DND-41 (cell line): ENCODE data around the gene TKT.

ENCODE experiments used
- ATAC-seq: fragments of 200-7000 bp; cut with Tn5 transposase; 3 replicates; pipeline ENCODE4 v1.9.1; 2021; ENCODE audit warnings: low read depth; ENCODE audit not compliant: insufficient read depth
- DNase-seq: peaks from one replicate; pipeline ENCODE4 v3.0.0-alpha.2; 2020
- H2AFZ ChIP-seq: 2 replicates; pipeline ENCODE4 v1.6.0; 2012; ENCODE audit warnings: low read depth, low read length
- H3K27ac ChIP-seq: 2 replicates; pipeline ENCODE4 v1.5.1; 2012; ENCODE audit warnings: low read length, inconsistent platforms
- H3K27me3 ChIP-seq: fragments of 200-600 bp; sonication (generic); 2 replicates; pipeline ENCODE4 v1.6.0; 2012; ENCODE audit warnings: low read length, mild to moderate bottlenecking, inconsistent platforms; ENCODE audit not compliant: insufficient read depth, poor library complexity
- H3K36me3 ChIP-seq: 2 replicates; pipeline ENCODE4 v1.5.1; 2012; ENCODE audit warnings: low read length, inconsistent platforms; ENCODE audit not compliant: insufficient read depth
- H3K4me1 ChIP-seq: 2 replicates; pipeline ENCODE4 v1.5.1; 2012; ENCODE audit warnings: mild to moderate bottlenecking, low read length; ENCODE audit not compliant: insufficient read depth
- H3K4me2 ChIP-seq: 2 replicates; pipeline ENCODE4 v1.6.0; 2012; ENCODE audit warnings: mild to moderate bottlenecking, moderate library complexity, low read length, inconsistent platforms; ENCODE audit not compliant: insufficient read depth
- H3K4me3 ChIP-seq, 2 experiments: fragments of 200-600 bp in 1 of 2; shearing (Covaris generic) in 1 of 2; 2 replicates each; pipeline ENCODE4 v1.5.1; 2012 to 2016; ENCODE audit warnings: inconsistent platforms in 2 of 2, low read length in 2 of 2, mild to moderate bottlenecking in 2 of 2, low read depth in 1 of 2, moderate library complexity in 1 of 2
- H3K79me2 ChIP-seq: 2 replicates; pipeline ENCODE4 v1.6.0; 2012; ENCODE audit warnings: low read length, inconsistent platforms; ENCODE audit not compliant: insufficient read depth
- H3K9ac ChIP-seq: 2 replicates; pipeline ENCODE4 v1.6.0; 2012; ENCODE audit warnings: low read depth, mild to moderate bottlenecking, inconsistent platforms, low read length, moderate library complexity
- H3K9me3 ChIP-seq: 2 replicates; pipeline ENCODE4 v1.5.1; 2012; ENCODE audit warnings: low read length, moderate library complexity, mild to moderate bottlenecking, inconsistent platforms; ENCODE audit not compliant: insufficient read depth, severe bottlenecking
- H4K20me1 ChIP-seq: 2 replicates; pipeline ENCODE4 v1.6.0; 2012; ENCODE audit warnings: low read length; ENCODE audit not compliant: insufficient read depth
- CTCF ChIP-seq: IDR thresholded peaks from 2 replicates; pipeline ENCODE4 v1.5.1; 2012; ENCODE audit warnings: borderline replicate concordance, low read length, moderate library complexity, mild to moderate bottlenecking; ENCODE audit not compliant: poor library complexity, severe bottlenecking; ENCODE audit errors: extremely low read depth
- EZH2 ChIP-seq: IDR thresholded peaks from 3 replicates; pipeline ENCODE4 v1.6.1; 2012; ENCODE audit warnings: borderline replicate concordance, low read depth, mild to moderate bottlenecking, moderate library complexity, low read length, inconsistent platforms; ENCODE audit not compliant: severe bottlenecking

Gene TKT

GRCh38 chr3:53225651-53226050 is 30.2 kb downstream of the TKT start:
- no peak for ATAC-seq
- Histone ChIP-seq H4K20me1 (peaks cover 24% of the 10 kb centered on the region), H3K36me3 (peaks cover 75% of the 10 kb centered on the region), H3K9me3 (no peaks in the 10 kb centered on the region), H3K4me3 (no peak overlapping the region), H3K4me1 (no peaks in the 10 kb centered on the region), H2AFZ (no peak overlapping the region), H3K79me2 (no peaks in the 10 kb centered on the region), H3K27me3 (no peaks in the 10 kb centered on the region), H3K9ac (no peak overlapping the region), H3K4me2 (no peak overlapping the region), H3K27ac (no peak overlapping the region)
- TF ChIP-seq CTCF = no peak
- TF ChIP-seq EZH2 = no peak
- no peak for DNase-seq

GRCh38 chr3:53225181-53225580 is 30.6 kb downstream of the TKT start:
- Histone ChIP-seq H3K36me3 (peaks cover 71% of the 10 kb centered on the region), H3K9ac (no peak overlapping the region), H4K20me1 (peaks cover 20% of the 10 kb centered on the region)

GRCh38 chr3:53224536-53224935 is 31.3 kb downstream of the TKT start:
- no peak overlapping the region for H3K27ac ChIP-seq
- no peaks in the 10 kb centered on the region for H3K9me3 ChIP-seq
- no peaks in the 10 kb centered on the region for H3K79me2 ChIP-seq
- H3K4me2 ChIP-seq = no peak overlapping the region
- H3K36me3 ChIP-seq = peaks cover 64% of the 10 kb centered on the region
- H3K4me1 ChIP-seq = no peaks in the 10 kb centered on the region
- H2AFZ ChIP-seq = no peak overlapping the region
- no peak overlapping the region for H3K4me3 ChIP-seq
- no peaks in the 10 kb centered on the region for H3K27me3 ChIP-seq
- no peak for DNase-seq
- peaks cover 13% of the 10 kb centered on the region for H4K20me1 ChIP-seq
- no peak for ATAC-seq
- H3K9ac ChIP-seq = no peak overlapping the region
- TF ChIP-seq CTCF = no peak
- no peak for TF ChIP-seq EZH2

More at GRCh38 chr3:53225181-53225580, 30.6 kb downstream of the TKT start:
- ATAC-seq = no peak
- TF ChIP-seq EZH2 (no peak), CTCF (no peak)
- Histone ChIP-seq H2AFZ (no peak overlapping the region), H3K79me2 (no peaks in the 10 kb centered on the region), H3K27ac (no peak overlapping the region), H3K27me3 (no peaks in the 10 kb centered on the region), H3K9me3 (no peaks in the 10 kb centered on the region), H3K4me3 (no peak overlapping the region), H3K4me2 (no peak overlapping the region), H3K4me1 (no peaks in the 10 kb centered on the region)
- DNase-seq = no peak

GRCh38 chr3:53224026-53224425 is 31.8 kb downstream of the TKT start:
- no peak for DNase-seq
- Histone ChIP-seq H2AFZ (no peak overlapping the region), H3K27ac (no peak overlapping the region), H3K9me3 (no peaks in the 10 kb centered on the region), H3K4me3 (no peak overlapping the region), H3K27me3 (no peaks in the 10 kb centered on the region), H3K9ac (no peak overlapping the region), H3K4me2 (no peak overlapping the region), H3K4me1 (no peaks in the 10 kb centered on the region), H3K79me2 (no peaks in the 10 kb centered on the region), H3K36me3 (peaks cover 59% of the 10 kb centered on the region), H4K20me1 (peaks cover 13% of the 10 kb centered on the region)
- no peak for TF ChIP-seq CTCF
- no peak for TF ChIP-seq EZH2
- ATAC-seq = no peak
